ENCODE measurements around the gene CEACAM4.

Gene CEACAM4

DNA sequence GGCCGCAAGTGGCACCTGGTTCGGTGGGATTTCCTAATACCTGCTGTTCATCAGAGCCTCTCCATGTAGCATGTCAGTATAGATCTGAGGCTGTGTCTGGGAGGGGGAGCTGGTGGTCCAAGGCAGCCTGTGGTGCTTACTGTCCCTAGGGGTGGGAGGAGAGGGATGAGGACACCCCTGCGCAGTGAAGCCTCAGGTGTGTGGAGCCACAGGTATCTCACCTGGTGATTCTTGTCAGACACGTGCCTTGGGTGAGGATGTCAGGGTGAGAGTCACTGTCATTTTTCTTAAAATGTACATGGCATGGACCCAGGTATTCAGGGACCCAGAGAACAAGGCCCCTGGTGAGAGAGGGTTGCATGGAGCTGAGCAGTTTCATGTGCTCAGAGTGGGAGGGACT, 11.7 kb downstream of the CEACAM4 start:
- Histone ChIP-seq H3K36me3 (no peaks in the 10 kb centered on the region), H3K9me3 (no peaks in the 10 kb centered on the region), H3K27me3 (peaks cover 12% of the 10 kb centered on the region), H3K4me1 (no peaks in the 10 kb centered on the region), H3K4me3 (ENCODE audit: low read depth, low read length) (no peak overlapping the region)
- TF ChIP-seq, protein P1, sequence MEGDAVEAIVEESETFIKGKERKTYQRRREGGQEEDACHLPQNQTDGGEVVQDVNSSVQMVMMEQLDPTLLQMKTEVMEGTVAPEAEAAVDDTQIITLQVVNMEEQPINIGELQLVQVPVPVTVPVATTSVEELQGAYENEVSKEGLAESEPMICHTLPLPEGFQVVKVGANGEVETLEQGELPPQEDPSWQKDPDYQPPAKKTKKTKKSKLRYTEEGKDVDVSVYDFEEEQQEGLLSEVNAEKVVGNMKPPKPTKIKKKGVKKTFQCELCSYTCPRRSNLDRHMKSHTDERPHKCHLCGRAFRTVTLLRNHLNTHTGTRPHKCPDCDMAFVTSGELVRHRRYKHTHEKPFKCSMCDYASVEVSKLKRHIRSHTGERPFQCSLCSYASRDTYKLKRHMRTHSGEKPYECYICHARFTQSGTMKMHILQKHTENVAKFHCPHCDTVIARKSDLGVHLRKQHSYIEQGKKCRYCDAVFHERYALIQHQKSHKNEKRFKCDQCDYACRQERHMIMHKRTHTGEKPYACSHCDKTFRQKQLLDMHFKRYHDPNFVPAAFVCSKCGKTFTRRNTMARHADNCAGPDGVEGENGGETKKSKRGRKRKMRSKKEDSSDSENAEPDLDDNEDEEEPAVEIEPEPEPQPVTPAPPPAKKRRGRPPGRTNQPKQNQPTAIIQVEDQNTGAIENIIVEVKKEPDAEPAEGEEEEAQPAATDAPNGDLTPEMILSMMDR (IDR thresholded peaks at IDR 0.05; ENCODE audit: low read depth, low read length): no peak
- DNase-seq: no peak

DNA sequence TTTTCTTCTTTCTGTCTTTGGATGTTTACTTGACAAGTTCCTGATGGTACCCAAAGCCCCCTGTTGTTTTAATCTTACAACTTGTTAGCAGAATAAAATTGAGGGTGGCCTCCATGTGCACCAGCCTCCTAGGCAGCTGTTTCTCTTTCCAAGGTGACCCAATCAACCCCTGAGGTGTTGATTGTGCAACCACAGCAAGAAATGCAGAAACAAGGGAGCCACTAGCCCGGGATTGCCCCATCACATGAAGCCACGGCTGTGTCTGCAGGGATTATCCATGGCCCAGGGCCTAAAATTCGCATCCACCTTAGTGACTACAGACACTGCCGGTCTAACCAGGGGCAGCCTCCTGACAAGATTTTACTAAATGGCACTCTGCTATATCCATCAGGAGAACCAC, 14.4 kb downstream of the CEACAM4 start:
- H3K9me3 ChIP-seq: no peaks in the 10 kb centered on the region
- no peak for DNase-seq
- H3K4me3 ChIP-seq (ENCODE audit: low read depth, low read length): no peak overlapping the region
- H3K36me3 ChIP-seq: no peaks in the 10 kb centered on the region
- H3K4me1 ChIP-seq: no peaks in the 10 kb centered on the region
- peaks cover 24% of the 10 kb centered on the region for H3K27me3 ChIP-seq
- TF ChIP-seq, protein P1 (IDR thresholded peaks at IDR 0.05; ENCODE audit: low read depth, low read length): no peak

DNA sequence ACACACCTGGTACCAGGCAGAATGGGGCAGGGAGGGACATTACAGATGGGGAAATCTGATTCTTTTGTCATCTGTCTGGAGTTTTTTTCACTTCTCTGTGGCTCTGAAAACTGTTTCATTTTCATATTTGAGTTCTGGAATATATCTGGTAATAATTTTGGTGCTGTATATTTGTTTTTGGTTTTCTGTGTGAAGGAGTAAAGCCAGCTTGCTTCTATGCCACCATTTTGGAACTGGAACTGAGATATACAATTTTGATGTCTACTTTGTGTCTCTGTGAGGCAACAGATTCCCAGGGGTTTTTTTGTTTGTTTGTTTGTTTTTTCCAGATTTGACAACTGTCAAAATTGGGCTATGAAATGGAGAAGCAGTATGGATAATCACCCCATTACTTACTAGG, 16.1 kb downstream of the CEACAM4 start:
- Histone ChIP-seq H3K27me3 (peaks cover 30% of the 10 kb centered on the region), H3K9me3 (no peaks in the 10 kb centered on the region), H3K4me3 (ENCODE audit: low read depth, low read length) (no peak overlapping the region), H3K36me3 (no peaks in the 10 kb centered on the region), H3K4me1 (no peaks in the 10 kb centered on the region)
- TF ChIP-seq, protein P1 (IDR thresholded peaks at IDR 0.05; ENCODE audit: low read depth, low read length): no peak
- DNase-seq: no peak

- Histone ChIP-seq H3K4me3 (ENCODE audit: low read depth, low read length) (no peak overlapping the region), H3K36me3 (no peaks in the 10 kb centered on the region), H3K27me3 (peaks cover 50% of the 10 kb centered on the region), H3K9me3 (no peaks in the 10 kb centered on the region), H3K4me1 (no peaks in the 10 kb centered on the region)
- TF ChIP-seq, protein P1 (IDR thresholded peaks at IDR 0.05; ENCODE audit: low read depth, low read length): no peak
- DNase-seq: no peak
These were observed 19.2 kb downstream of the CEACAM4 start for GRCh38 chr19:41607668-41608067.

GRCh38 chr19:41606215-41606837, 20.5 kb downstream of the CEACAM4 start:
- no peaks in the 10 kb centered on the region for H3K4me1 ChIP-seq
- DNase-seq: no peak
- H3K27me3 ChIP-seq: peaks cover 60% of the 10 kb centered on the region
- no peak overlapping the region for H3K4me3 ChIP-seq (ENCODE audit: low read depth, low read length)
- H3K9me3 ChIP-seq: no peaks in the 10 kb centered on the region
- no peaks in the 10 kb centered on the region for H3K36me3 ChIP-seq
- TF ChIP-seq, protein P1 (IDR thresholded peaks at IDR 0.05; ENCODE audit: low read depth, low read length): no peak

- peaks cover 56% of the 10 kb centered on the region for H3K27me3 ChIP-seq
These were observed 22.0 kb downstream of the CEACAM4 start for GRCh38 chr19:41604831-41605230.

More at GRCh38 chr19:41604831-41605230, 22.0 kb downstream of the CEACAM4 start:
- no peaks in the 10 kb centered on the region for H3K4me1 ChIP-seq
- no peaks in the 10 kb centered on the region for H3K9me3 ChIP-seq
- H3K4me3 ChIP-seq (ENCODE audit: low read depth, low read length): no peak overlapping the region
- no peak for DNase-seq
- TF ChIP-seq, protein P1 (IDR thresholded peaks at IDR 0.05; ENCODE audit: low read depth, low read length): no peak
- H3K36me3 ChIP-seq: no peaks in the 10 kb centered on the region

Data from BE2C (cell line).